Coronary artery (tissue), 2 donors: Measurements from ENCODE around the gene RTL10.
A peak's percentile ranks its signal among the peaks of the same experiment; 100 is the strongest.

Experiments
- DNase-seq: peaks from one replicate; pipeline ENCODE4 v3.0.0-alpha.2; 2017; ENCODE audit warnings: low spot score
- H3K27ac ChIP-seq, 2 donors: fragments of 200-600 bp; sonication (generic); one replicate each; pipeline ENCODE4 v1.5.1; 2016 to 2019
- H3K4me3 ChIP-seq: fragments of 200-600 bp; sonication (generic); 2 replicates; pipeline ENCODE4 v1.5.1; 2016; ENCODE audit warnings: mild to moderate bottlenecking, moderate library complexity
- CTCF ChIP-seq: fragments of 200-600 bp; sonication (generic); IDR thresholded peaks from one replicate; pipeline ENCODE4 v1.5.1; 2019; ENCODE audit warnings: antibody characterized with exemption

RTL10 gene

DNA sequence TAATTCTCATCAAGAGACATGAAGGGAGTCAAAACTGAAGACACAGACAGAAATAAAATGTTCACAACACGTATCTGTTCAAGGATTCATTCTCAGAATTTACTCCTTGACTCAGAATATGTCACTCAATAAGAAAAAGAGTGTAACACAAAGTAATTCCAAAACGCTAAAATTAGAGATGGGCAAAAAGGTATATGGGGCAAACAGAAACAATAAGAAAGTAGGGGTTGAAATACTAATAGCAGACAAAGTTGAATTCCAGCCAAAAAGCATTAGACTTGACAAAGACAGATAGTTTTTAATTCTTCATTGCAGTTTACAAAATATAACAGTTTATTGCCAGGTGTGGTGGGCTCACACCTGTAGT, 26.7 kb downstream of the RTL10 start:
- TF ChIP-seq CTCF: no peak
- H3K27ac ChIP-seq: no peak overlapping the region
- H3K4me3 ChIP-seq: no peak overlapping the region
- DNase-seq: no peak

- H3K4me3 ChIP-seq: no peak overlapping the region
- no peak for TF ChIP-seq CTCF
- H3K27ac ChIP-seq: no peak overlapping the region
- DNase-seq: no peak
Measured at GRCh38 chr22:19827341-19828034, 27.2 kb downstream of the RTL10 start.

- no peak for TF ChIP-seq CTCF
- DNase-seq: no peak
- H3K27ac ChIP-seq: no peak overlapping the region
- H3K4me3 ChIP-seq: no peak overlapping the region
Measured at GRCh38 chr22:19826619-19826950, 28.1 kb downstream of the RTL10 start.

DNA sequence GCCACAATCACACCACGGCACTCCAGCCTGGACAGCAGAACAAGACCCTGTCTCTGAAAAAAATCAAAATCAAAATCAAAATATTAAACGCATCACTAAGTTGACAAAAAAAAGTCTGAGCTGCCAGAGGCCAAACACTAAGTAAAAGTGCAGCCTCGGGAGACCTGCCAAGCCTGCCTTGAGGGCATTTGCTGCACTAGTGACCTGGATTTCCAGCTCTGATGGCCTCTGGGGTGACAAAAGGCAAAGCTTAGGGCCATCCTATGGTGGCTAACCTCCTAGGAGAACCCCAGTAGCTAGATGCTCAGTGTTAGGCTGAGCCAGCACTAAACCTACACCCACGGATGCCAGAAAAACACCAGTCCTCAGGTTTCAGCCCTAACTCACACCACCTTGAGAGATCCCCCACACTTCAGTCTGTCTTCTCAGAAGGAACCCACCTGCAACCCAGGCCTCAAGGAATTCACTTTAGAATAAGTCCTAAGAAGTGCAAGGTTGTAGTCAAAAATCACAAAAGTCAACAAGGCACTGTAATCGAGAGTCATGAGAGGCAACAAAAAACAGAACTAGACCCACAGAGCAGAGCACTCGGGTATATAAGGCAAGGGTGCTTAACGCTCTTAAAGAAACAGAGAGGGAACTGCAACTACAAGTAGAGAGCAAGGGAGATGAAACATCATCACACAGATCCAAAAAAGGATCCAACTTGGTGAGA, 28.6 kb downstream of the RTL10 start:
- DNase-seq: peak; percentile 60
- Histone ChIP-seq H3K27ac (no peak overlapping the region), H3K4me3 (no peak overlapping the region)
- no peak for TF ChIP-seq CTCF

DNA sequence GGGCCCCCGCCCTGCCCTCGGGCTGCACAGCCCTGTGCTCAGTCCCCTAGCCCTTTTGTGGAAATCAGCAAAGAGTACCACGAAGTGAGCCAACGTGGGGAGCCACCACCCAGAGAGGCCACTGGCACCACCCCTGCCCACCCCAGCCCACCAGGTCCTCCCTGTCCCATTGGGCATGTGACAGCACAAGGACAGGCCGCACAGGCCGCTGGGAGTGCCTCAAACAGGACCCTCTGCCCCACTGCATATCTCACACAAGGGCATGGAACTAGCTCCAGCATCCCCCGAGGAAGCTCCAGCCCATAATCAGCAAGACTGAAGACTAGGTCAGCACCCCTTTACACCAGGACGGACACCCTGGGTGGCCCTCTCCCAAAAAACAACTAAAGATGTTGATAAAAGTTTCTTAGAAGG, 29.7 kb downstream of the RTL10 start:
- TF ChIP-seq CTCF: no peak
- H3K4me3 ChIP-seq: no peak overlapping the region
- no peak overlapping the region for H3K27ac ChIP-seq
- no peak for DNase-seq

- no peak for DNase-seq
- Histone ChIP-seq H3K4me3 (no peak overlapping the region), H3K27ac (no peak overlapping the region)
- TF ChIP-seq CTCF: no peak
Measured at GRCh38 chr22:19824212-19824925, 30.3 kb downstream of the RTL10 start.

GRCh38 chr22:19823902-19824211, 30.8 kb downstream of the RTL10 start:
- H3K27ac ChIP-seq: no peak overlapping the region
- DNase-seq: no peak

More at GRCh38 chr22:19823902-19824211, 30.8 kb downstream of the RTL10 start:
- no peak overlapping the region for H3K4me3 ChIP-seq
- TF ChIP-seq CTCF: no peak
